LNCAP (cell line): ENCODE results near the gene NCOA6.

Experiments
- TF ChIP-seq, protein P1 (sequence below): fragments of 450-650 bp; IDR thresholded peaks from 2 replicates; pipeline ENCODE4 v1.5.1; 2017; ENCODE audit warnings: mild to moderate bottlenecking

NCOA6 gene

DNA sequence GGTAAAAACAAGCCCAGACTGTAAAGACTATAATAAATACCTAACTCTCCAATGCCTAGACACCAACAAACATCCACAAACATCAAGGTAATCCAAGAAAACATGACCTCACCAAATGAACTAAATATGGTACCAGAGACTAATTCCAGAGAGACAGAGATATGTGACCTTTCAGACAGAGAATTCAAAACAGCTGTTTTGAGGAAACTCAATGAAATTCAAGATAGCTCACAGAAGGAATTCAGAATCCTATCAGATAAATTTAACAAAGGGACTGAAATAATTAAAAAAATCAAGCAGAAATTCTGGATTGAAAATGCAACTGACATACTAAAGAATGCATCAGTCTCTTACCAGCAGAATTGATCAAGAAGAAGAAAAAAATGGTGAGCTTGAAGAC, 26.6 kb downstream of the NCOA6 start:
- TF ChIP-seq, protein P1, sequence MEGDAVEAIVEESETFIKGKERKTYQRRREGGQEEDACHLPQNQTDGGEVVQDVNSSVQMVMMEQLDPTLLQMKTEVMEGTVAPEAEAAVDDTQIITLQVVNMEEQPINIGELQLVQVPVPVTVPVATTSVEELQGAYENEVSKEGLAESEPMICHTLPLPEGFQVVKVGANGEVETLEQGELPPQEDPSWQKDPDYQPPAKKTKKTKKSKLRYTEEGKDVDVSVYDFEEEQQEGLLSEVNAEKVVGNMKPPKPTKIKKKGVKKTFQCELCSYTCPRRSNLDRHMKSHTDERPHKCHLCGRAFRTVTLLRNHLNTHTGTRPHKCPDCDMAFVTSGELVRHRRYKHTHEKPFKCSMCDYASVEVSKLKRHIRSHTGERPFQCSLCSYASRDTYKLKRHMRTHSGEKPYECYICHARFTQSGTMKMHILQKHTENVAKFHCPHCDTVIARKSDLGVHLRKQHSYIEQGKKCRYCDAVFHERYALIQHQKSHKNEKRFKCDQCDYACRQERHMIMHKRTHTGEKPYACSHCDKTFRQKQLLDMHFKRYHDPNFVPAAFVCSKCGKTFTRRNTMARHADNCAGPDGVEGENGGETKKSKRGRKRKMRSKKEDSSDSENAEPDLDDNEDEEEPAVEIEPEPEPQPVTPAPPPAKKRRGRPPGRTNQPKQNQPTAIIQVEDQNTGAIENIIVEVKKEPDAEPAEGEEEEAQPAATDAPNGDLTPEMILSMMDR: no peak

DNA sequence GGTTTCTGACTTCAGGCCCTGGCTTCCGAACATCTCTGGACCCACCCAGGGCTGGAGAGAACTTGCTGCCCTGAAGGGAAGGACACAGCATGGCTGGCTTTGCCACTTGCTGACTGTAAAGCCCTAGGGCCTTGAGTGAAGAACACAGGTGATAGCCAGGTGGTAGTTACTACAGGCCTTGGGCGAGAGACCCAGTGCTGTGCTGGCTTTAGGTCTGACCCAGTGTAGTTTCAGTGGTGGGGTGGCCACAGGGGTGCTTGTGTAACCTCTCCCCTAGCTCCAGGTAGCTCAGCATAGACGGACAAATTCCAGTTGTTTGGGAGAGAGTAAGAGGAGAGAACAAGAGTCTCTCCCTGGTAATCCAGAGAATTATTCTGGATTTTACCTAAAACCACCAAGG, 27.1 kb downstream of the NCOA6 start:
- TF ChIP-seq, protein P1: no peak

DNA sequence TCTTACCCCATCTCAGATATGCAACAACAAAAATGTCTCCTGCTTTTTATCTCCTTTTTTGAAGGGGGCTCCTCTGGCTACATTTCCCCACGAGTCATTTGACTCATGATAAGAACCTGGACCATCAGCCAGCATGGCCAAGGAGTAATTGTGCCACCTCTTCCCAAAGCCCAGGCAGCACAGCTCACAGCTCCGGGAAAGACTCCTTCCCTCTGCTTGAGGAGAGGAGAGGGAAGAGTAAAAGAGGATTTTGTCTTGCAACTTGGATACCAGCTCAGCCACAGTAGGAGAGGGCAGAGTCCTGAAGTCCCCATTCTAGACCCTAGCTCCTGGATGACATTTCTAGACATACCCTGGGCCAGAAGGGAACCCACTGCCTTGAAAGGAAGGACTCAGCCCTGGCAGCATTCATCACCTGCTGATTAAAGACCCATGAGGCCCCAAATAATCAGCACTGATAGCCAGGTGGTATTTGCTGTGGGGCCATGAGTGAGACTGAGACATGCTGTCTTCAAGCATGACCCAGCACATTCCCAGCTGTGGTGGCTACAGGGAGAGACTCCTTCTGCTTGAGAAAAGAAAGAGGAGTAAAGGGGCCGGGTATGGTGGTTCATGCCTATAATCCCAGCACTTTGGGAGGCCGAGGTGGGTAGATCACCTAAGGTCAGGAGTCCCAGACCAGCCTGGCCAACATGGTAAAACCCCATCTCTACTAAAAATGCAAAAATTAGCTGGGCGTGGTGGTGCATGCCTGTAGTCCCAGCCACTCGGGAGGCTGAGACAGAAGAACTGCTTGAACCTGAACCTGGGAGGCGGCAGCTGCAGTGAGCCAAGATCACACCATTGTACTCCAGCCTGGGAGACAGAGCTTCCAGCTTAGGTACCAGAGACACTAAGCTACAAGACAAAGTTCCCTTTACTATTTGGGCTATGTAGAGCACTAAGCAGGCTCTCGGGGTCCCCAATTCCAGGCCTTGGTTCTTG, 28.1 kb downstream of the NCOA6 start:
- TF ChIP-seq, protein P1: no peak

DNA sequence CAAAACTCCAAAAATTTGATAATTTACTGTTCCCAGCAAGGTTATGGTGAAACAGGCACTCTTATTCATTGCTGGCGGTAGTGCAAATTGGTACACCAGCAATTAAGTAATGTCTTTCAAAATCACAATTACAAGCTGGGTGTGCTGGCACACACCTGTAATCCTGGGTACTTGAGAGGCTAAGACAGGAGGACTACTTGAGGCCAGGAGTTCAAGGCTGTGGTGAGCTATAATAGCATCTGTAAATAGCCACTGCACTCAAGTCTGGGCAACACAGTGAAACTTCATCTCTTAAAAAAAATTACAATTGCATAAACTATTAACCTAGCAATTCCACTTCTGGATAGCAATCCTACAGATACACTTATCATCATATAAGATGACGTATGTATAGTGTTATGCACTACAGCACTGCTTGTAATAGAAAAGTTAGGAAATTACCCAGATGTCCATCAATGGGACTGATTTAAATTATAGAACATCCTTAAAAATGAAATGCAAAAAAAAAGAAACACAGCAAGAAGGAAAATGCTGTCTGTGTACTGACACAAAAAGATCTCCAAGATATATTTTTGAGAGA, 31.4 kb downstream of the NCOA6 start:
- TF ChIP-seq, protein P1: no peak

DNA sequence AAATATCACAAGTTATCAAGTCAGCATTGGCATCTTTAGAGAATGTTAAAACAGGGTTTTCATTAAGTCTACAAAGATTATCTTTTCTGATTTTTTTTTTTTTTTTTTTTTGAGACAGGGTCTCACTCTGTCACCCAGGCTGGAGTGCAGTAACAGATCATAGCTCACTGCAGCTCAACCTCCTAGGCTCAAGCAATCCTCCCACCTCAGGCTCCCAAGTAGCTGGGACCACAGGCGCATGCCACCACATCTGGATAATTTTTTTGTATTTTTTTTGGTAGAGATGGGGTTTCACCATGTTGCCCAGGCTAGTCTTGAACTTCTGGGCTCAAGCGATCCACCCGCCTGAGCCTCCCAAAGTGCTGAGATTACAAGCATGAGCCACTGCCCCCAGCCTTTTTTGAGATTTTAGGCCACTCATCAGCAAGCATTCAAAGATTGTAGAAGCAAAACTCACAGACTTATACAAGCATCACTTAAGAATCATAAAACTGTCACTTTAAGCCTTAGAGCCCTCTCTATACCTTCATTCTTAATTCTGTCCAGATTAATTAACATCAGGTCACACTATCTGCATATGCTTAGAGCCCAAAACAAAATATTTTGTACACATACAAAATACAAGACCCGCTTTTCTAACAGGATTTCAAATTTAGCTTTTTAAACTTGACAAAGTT, 32.6 kb downstream of the NCOA6 start:
- TF ChIP-seq, protein P1: no peak

DNA sequence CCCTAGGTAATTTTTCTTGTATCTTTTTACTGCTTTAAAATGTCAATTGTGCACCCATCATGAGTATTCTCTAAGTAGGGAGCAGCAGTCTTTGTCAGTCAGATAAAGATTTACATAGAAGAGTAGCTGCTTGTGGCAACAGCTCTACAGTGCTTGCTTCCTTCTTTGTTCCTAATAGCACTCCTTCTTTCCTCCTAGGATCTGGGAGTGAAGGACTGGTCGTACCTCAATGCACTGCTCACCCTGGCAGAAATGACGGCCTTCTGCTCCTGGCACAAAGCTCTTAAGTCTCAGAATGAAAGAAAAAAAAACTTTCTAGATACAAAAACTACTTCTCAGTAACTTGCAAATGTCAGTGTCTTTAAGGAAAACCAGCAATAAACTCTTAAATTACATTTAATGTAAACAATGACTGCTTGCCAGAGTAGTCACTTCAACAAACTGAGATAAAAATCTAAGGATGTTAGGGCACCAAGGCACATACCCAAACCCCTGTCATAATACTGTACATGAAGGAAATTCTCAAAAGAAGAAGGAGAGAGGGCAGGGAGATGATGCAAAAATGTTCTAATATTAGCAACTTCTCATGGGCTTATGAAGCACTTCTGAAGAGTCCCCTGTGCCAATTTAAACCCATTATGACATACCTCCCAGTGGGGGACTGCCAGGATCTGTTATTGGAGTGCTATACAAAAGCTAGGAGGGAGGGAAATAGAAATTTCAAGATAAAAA, 34.0 kb downstream of the NCOA6 start:
- TF ChIP-seq, protein P1: no peak

DNA sequence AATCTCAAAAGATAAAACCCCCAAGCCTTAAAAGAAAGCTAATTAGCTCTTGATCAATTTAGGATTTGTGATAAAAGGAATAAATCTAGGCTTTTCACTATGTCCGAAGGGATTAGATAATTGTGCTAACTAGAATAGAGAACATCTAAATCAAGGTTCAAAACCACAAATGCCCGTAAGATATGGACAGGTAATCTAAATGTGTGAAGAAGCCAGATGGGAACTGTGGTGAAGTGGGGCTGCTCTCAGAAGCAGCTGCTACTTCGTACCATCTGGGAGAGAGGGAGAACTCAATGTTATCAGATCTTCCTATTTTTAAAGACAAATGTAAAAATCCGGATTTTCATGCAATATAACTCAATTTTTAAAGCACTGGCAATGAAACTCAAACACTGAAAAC, 44.2 kb downstream of the NCOA6 start:
- TF ChIP-seq, protein P1: no peak
